ENCODE data around the gene COG1. TPM values are rescaled to one million over a fixed set of nuclear protein-coding genes. Genes with fewer than 3 reads are reported as not detected.

The COG1 gene
- total and polyA plus RNA-seq, 4 donors = 6.9 to 16.5 (median 12.0) TPM

- TF ChIP-seq FOXA2 (IDR thresholded peaks at IDR 0.05) (no peak), RAD21 (IDR thresholded peaks at IDR 0.05) (no peak), ATF3 (IDR thresholded peaks at IDR 0.05) (no peak)
Measured at GRCh38 chr17:73215447-73215846, 22.6 kb downstream of the COG1 start (continued).

GRCh38 chr17:73223626-73224230 lies 30.9 kb downstream of the COG1 start:
- no peak overlapping the region for H3K9ac ChIP-seq (ENCODE audit: low read depth in 1 of 2, low read length in 2 of 2)
- TF ChIP-seq ATF3 (IDR thresholded peaks at IDR 0.05) = no peak
- TF ChIP-seq SP1 (IDR thresholded peaks at IDR 0.05) = no peak
- TF ChIP-seq FOXA2 (IDR thresholded peaks at IDR 0.05) = no peak
- TF ChIP-seq GABPA (IDR thresholded peaks at IDR 0.05 in 1 of 2, conservative IDR thresholded peaks at IDR 0.05 in 1 of 2) = no peak
- TF ChIP-seq RXRA (IDR thresholded peaks at IDR 0.05) = no peak
- TF ChIP-seq ZBTB33 (IDR thresholded peaks at IDR 0.05) = no peak
- no peak for TF ChIP-seq RAD21 (IDR thresholded peaks at IDR 0.05)
- no peak for TF ChIP-seq FOXA1 (IDR thresholded peaks at IDR 0.05)
- no peak for TF ChIP-seq EGR1 (IDR thresholded peaks at IDR 0.05; ENCODE audit: low read depth in 2 of 2)
- no peak for TF ChIP-seq REST (IDR thresholded peaks at IDR 0.05)
- H3K27ac ChIP-seq (ENCODE audit: low read depth in 1 of 2, low read length in 2 of 2) = no peak overlapping the region
- WGBS = 96% methylated on average over 2 of the region's 2 CpGs
- DNase-seq (ENCODE audit: low spot score) = no peak
- H3K4me3 ChIP-seq (ENCODE audit: low read depth in 1 of 3, low read length in 3 of 3) = no peak overlapping the region
- no peaks in the 10 kb centered on the region for H3K27me3 ChIP-seq (ENCODE audit: control insufficient read depth in 4 of 4, insufficient read depth in 4 of 4, low read length in 3 of 4)
- no peaks in the 10 kb centered on the region for H3K9me3 ChIP-seq (ENCODE audit: control insufficient read depth in 4 of 4, low read length in 3 of 4)
- H3K36me3 ChIP-seq (ENCODE audit: control insufficient read depth in 4 of 4, insufficient read depth in 3 of 4, low read depth in 1 of 4, low read length in 3 of 4) = peaks cover 0 to 4% (median 0%) of the 10 kb centered on the region in 4 donors
- H3K4me1 ChIP-seq (ENCODE audit: control insufficient read depth in 4 of 4, insufficient read depth in 4 of 4, low read length in 3 of 4) = peaks cover 2 to 4% (median 4%) of the 10 kb centered on the region in 4 donors

GRCh38 chr17:73224237-73224636 lies 31.4 kb downstream of the COG1 start:
- Histone ChIP-seq H3K27me3 (ENCODE audit: control insufficient read depth in 4 of 4, insufficient read depth in 4 of 4, low read length in 3 of 4) (no peaks in the 10 kb centered on the region), H3K4me1 (ENCODE audit: control insufficient read depth in 4 of 4, insufficient read depth in 4 of 4, low read length in 3 of 4) (peaks cover 3 to 9% (median 5%) of the 10 kb centered on the region in 4 donors), H3K4me3 (ENCODE audit: low read depth in 1 of 3, low read length in 3 of 3) (no peak overlapping the region), H3K9ac (ENCODE audit: low read depth in 1 of 2, low read length in 2 of 2) (no peak overlapping the region), H3K36me3 (ENCODE audit: control insufficient read depth in 4 of 4, insufficient read depth in 3 of 4, low read depth in 1 of 4, low read length in 3 of 4) (peaks cover 0 to 3% (median 0%) of the 10 kb centered on the region in 4 donors), H3K27ac (ENCODE audit: low read depth in 1 of 2, low read length in 2 of 2) (no peak overlapping the region), H3K9me3 (ENCODE audit: control insufficient read depth in 4 of 4, low read length in 3 of 4) (no peaks in the 10 kb centered on the region)
- no peak for TF ChIP-seq SP1 (IDR thresholded peaks at IDR 0.05)
- TF ChIP-seq FOXA1 (IDR thresholded peaks at IDR 0.05) = no peak
- TF ChIP-seq MAX (IDR thresholded peaks at IDR 0.05) = no peak
- no peak for TF ChIP-seq RXRA (IDR thresholded peaks at IDR 0.05)
- TF ChIP-seq CTCF (IDR thresholded peaks at IDR 0.05; ENCODE audit: low read depth, low read length, missing input control) = no peak
- TF ChIP-seq JUND (IDR thresholded peaks at IDR 0.05) = no peak
- no peak for TF ChIP-seq REST (IDR thresholded peaks at IDR 0.05)
- TF ChIP-seq GABPA (IDR thresholded peaks at IDR 0.05 in 1 of 2, conservative IDR thresholded peaks at IDR 0.05 in 1 of 2) = no peak
- no peak for TF ChIP-seq NR2F2 (IDR thresholded peaks at IDR 0.05)
- TF ChIP-seq HNF4G (IDR thresholded peaks at IDR 0.05) = no peak
- TF ChIP-seq TAF1 (conservative IDR thresholded peaks at IDR 0.05) = no peak
- no peak for TF ChIP-seq FOXA2 (IDR thresholded peaks at IDR 0.05)
- no peak for TF ChIP-seq RAD21 (IDR thresholded peaks at IDR 0.05)
- TF ChIP-seq ATF3 (IDR thresholded peaks at IDR 0.05) = no peak
- DNase-seq (ENCODE audit: low spot score) = no peak
- WGBS = 100% methylated on average over 2 of the region's 2 CpGs

All from liver (tissue), 9 donors.